Smooth muscle cell (in vitro differentiated cells): ENCODE results near the gene CFAP65. TPM values are rescaled to one million over a fixed set of nuclear protein-coding genes. Genes with fewer than 3 reads are reported as not detected.

ENCODE experiments used
- DNase-seq: peaks from one replicate; lab custom pipeline; 2025; ENCODE audit not compliant: unreplicated experiment; lab: John Stamatoyannopoulos, UW
- H2AFZ ChIP-seq: fragments of 200-600 bp; sonication (generic); 2 replicates; pipeline ENCODE4 v1.6.0; 2016; ENCODE audit warnings: antibody characterized with exemption, low read depth, mild to moderate bottlenecking
- H3F3A ChIP-seq: fragments of 200-600 bp; sonication (generic); 2 replicates; pipeline ENCODE4 v1.6.0; 2017; ENCODE audit warnings: antibody characterized with exemption, low read depth
- H3K27ac ChIP-seq: fragments of 200-600 bp; sonication (generic); 2 replicates; pipeline ENCODE4 v1.5.1; 2016; ENCODE audit warnings: low read depth, mild to moderate bottlenecking
- H3K27me3 ChIP-seq: fragments of 200-600 bp; sonication (generic); 2 replicates; pipeline ENCODE4 v1.6.1; 2016; ENCODE audit warnings: low read depth, mild to moderate bottlenecking
- H3K36me3 ChIP-seq: fragments of 200-600 bp; sonication (generic); 2 replicates; pipeline ENCODE4 v1.5.1; 2016; ENCODE audit warnings: low read depth
- H3K4me1 ChIP-seq: fragments of 200-600 bp; sonication (generic); 2 replicates; pipeline ENCODE4 v1.5.1; 2016; ENCODE audit warnings: low read depth
- H3K4me2 ChIP-seq: fragments of 200-600 bp; sonication (generic); 2 replicates; pipeline ENCODE4 v1.6.0; 2016; ENCODE audit warnings: mild to moderate bottlenecking
- H3K4me3 ChIP-seq: fragments of 200-600 bp; sonication (generic); 2 replicates; pipeline ENCODE4 v1.5.1; 2016; ENCODE audit warnings: mild to moderate bottlenecking
- H3K79me2 ChIP-seq: fragments of 200-600 bp; sonication (generic); 2 replicates; pipeline ENCODE4 v1.6.0; 2016; ENCODE audit warnings: low read depth, mild to moderate bottlenecking
- H3K9ac ChIP-seq: fragments of 200-600 bp; sonication (generic); 2 replicates; pipeline ENCODE4 v1.6.0; 2016; ENCODE audit warnings: low read depth
- H3K9me3 ChIP-seq: fragments of 200-600 bp; sonication (generic); replicated peaks from 2 replicates; pipeline ENCODE4 v1.5.1; 2016; ENCODE audit warnings: low read depth
- H4K20me1 ChIP-seq: fragments of 200-600 bp; sonication (generic); 2 replicates; pipeline ENCODE4 v1.6.0; 2016; ENCODE audit warnings: low read depth
- CTCF ChIP-seq: fragments of 200-600 bp; sonication (generic); IDR thresholded peaks from 2 replicates; pipeline ENCODE4 v1.5.1; 2017; ENCODE audit warnings: borderline replicate concordance, mild to moderate bottlenecking, antibody characterized with exemption; ENCODE audit not compliant: insufficient read depth, poor library complexity, severe bottlenecking
- WGBS: methylation state at CpG from one replicate; pipeline ENCODE4 v1.1.7; 2016; ENCODE audit warnings: low lambda C conversion rate; 5-methylcytosine and 5-hydroxymethylcytosine counted together
- polyA plus RNA-seq: library from polyadenylated mRNA; unstranded; fragments of >200 nt; fragmentation: Nextera tagmentation; extraction: Ambion mirVana; gene quantifications from 2 replicates; pipeline ENCODE4 v1.2.1, GENCODE V29; 2016
- total RNA-seq: library from RNA; depleted of rRNA; stranded (reverse); fragments of >200 nt; gene quantifications from 2 replicates; pipeline ENCODE4 v1.2.3, GENCODE V29; 2014

CFAP65 gene
- total and polyA plus RNA-seq, 2 experiments from 2014 or later = not detected

DNA sequence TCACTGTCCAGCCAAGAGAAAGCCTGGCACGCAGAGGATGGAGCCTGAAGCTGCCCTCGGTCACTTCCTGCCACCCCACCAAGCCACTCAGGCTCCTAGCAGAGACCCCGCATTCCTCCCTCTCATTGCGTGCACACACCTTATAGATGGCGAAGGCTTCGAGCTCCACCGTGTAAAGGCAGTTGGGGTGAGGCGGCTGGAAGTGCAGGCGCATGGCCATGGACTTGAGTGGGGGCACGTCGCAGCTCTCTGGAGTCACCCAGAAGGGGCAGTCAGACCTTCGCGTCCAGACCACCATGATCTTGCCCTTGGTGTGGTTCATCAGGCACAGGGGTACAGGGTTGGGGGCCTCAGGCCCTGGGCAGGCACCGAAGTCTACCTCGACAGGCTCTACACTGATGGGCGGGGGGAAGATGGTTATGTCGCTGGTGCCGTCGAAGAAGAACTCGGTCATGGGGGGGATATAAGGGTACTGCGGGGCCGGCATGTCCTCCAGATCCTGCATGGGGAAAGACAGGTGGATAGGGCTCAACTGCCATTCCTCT lies 13.7 kb downstream of the CFAP65 start:
- TF ChIP-seq CTCF = no peak
- no peaks in the 10 kb centered on the region for H3F3A ChIP-seq
- H3K4me1 ChIP-seq = no peaks in the 10 kb centered on the region
- H3K9me3 ChIP-seq = no peaks in the 10 kb centered on the region
- no peak overlapping the region for H2AFZ ChIP-seq
- no peak overlapping the region for H3K4me3 ChIP-seq
- H3K79me2 ChIP-seq = no peaks in the 10 kb centered on the region
- DNase-seq = no peak
- no peaks in the 10 kb centered on the region for H4K20me1 ChIP-seq
- H3K36me3 ChIP-seq = no peaks in the 10 kb centered on the region
- H3K9ac ChIP-seq = no peak overlapping the region
- H3K27ac ChIP-seq = no peak overlapping the region
- H3K4me2 ChIP-seq = no peak overlapping the region
- H3K27me3 ChIP-seq = peaks cover 19% of the 10 kb centered on the region
- 91% methylated on average over 22 of the region's 22 CpGs for WGBS

DNA sequence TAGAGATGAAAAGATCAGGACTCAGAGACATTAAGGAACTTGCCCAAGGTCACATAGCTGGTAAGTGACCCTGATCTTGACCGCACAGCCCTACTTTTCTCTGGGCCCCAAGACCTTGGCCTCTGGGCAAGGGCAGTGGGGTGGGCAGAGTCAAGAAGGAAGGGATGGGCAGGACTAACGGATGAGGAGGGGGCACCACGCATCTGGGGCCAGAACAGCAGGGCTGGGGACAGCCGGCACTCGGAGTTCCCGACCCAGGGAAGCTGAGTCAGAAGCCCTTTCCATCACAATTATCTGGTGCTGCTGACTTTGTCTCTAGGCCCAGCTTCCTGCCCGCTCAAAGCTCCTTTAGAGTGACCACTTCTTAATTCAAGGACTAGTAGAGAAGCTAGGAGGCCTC lies 14.4 kb downstream of the CFAP65 start:
- Histone ChIP-seq H3F3A (no peaks in the 10 kb centered on the region), H4K20me1 (no peaks in the 10 kb centered on the region), H3K9me3 (no peaks in the 10 kb centered on the region), H3K79me2 (no peaks in the 10 kb centered on the region), H3K27ac (no peak overlapping the region), H3K4me3 (no peak overlapping the region), H3K9ac (no peak overlapping the region), H3K4me2 (no peak overlapping the region), H3K4me1 (no peaks in the 10 kb centered on the region), H2AFZ (no peak overlapping the region), H3K36me3 (no peaks in the 10 kb centered on the region), H3K27me3 (peaks cover 13% of the 10 kb centered on the region)
- 73% methylated on average over 7 of the region's 7 CpGs for WGBS
- DNase-seq = no peak
- no peak for TF ChIP-seq CTCF

GRCh38 chr2:219025637-219026585 lies 15.4 kb downstream of the CFAP65 start:
- H3K9me3 ChIP-seq = no peaks in the 10 kb centered on the region
- WGBS = 89% methylated on average over 18 of the region's 18 CpGs
- H3K4me1 ChIP-seq = no peaks in the 10 kb centered on the region
- peaks cover 14% of the 10 kb centered on the region for H3K27me3 ChIP-seq
- H2AFZ ChIP-seq = no peak overlapping the region
- H3K4me2 ChIP-seq = no peak overlapping the region
- no peaks in the 10 kb centered on the region for H3K79me2 ChIP-seq
- H3F3A ChIP-seq = no peaks in the 10 kb centered on the region
- H4K20me1 ChIP-seq = no peaks in the 10 kb centered on the region
- DNase-seq = no peak
- no peak overlapping the region for H3K4me3 ChIP-seq
- no peak for TF ChIP-seq CTCF
- no peaks in the 10 kb centered on the region for H3K36me3 ChIP-seq
- H3K27ac ChIP-seq = no peak overlapping the region
- H3K9ac ChIP-seq = no peak overlapping the region
